ENCODE measurements around the gene SPAG17. TPM values are rescaled to one million over a fixed set of nuclear protein-coding genes. Genes with fewer than 3 reads are reported as not detected.

SPAG17 gene
- total and polyA plus RNA-seq, 5 experiments from 2014 or later = not detected

- no peak for DNase-seq
- peaks cover 4 to 22% (median 6%) of the 10 kb centered on the region in 5 donors for H3K27me3 Mint-ChIP-seq
- POLR2A ChIA-PET = no interaction called here
- no peak overlapping the region for H3K27ac Mint-ChIP-seq
- H3K4me3 Mint-ChIP-seq = no peak overlapping the region
- ATAC-seq = no peak
- H3K9me3 Mint-ChIP-seq = no peaks in the 10 kb centered on the region
- no peaks in the 10 kb centered on the region for H3K4me1 Mint-ChIP-seq
- H3K36me3 Mint-ChIP-seq = no peaks in the 10 kb centered on the region
These were observed 208.6 kb downstream of the SPAG17 start for GRCh38 chr1:117976381-117976780.

- Mint-ChIP-seq H3K4me1 (peaks cover 0 to 5% (median 2%) of the 10 kb centered on the region in 4 donors), H3K36me3 (no peaks in the 10 kb centered on the region), H3K27ac (no peak overlapping the region), H3K9me3 (no peaks in the 10 kb centered on the region), H3K4me3 (no peak overlapping the region), H3K27me3 (peaks cover 4 to 22% (median 6%) of the 10 kb centered on the region in 5 donors)
- DNase-seq = no peak
- no peak for ATAC-seq
- POLR2A ChIA-PET = no interaction called here
These were observed 213.3 kb downstream of the SPAG17 start for GRCh38 chr1:117971777-117972176.

- POLR2A ChIA-PET = no interaction called here
- Mint-ChIP-seq H3K36me3 (no peaks in the 10 kb centered on the region), H3K27ac (no peak overlapping the region), H3K4me1 (peaks cover 0 to 5% (median 2%) of the 10 kb centered on the region in 4 donors), H3K9me3 (no peaks in the 10 kb centered on the region), H3K4me3 (no peak overlapping the region), H3K27me3 (peaks cover 4 to 13% (median 6%) of the 10 kb centered on the region in 5 donors)
- DNase-seq = no peak
- ATAC-seq = no peak
These were observed 214.8 kb downstream of the SPAG17 start for GRCh38 chr1:117970252-117970651.

DNA sequence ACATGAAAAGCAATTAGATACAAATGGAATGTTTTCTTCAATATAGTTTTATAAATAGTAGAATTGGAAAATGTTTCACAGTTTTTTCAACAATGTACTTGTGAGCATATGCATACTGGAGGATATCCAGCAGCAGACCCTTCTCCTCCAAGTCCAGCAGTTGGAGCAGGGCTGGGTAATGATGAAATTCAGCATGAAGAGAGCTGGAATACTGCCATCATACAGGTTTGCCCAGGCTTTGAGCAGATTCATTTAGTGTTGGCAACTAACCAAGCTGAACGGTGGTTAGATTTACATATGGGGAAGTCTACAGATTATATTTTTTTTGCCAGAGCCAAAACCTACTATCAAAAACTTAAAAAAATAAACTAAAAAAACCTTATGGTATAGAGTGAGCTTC is 217.1 kb downstream of the SPAG17 start:
- DNase-seq (no peak), ATAC-seq (no peak)
- peaks cover 0 to 5% (median 2%) of the 10 kb centered on the region in 4 donors for H3K4me1 Mint-ChIP-seq
- no peaks in the 10 kb centered on the region for H3K36me3 Mint-ChIP-seq
- H3K4me3 Mint-ChIP-seq = no peak overlapping the region
- H3K27ac Mint-ChIP-seq = no peak overlapping the region
- peaks cover under 1 to 6% (median 2%) of the 10 kb centered on the region in 5 donors for H3K27me3 Mint-ChIP-seq
- POLR2A ChIA-PET = no interaction called here
- no peaks in the 10 kb centered on the region for H3K9me3 Mint-ChIP-seq

GRCh38 chr1:117967477-117967876 is 217.6 kb downstream of the SPAG17 start:
- POLR2A ChIA-PET = no interaction called here
- peaks cover 0 to 6% (median 2%) of the 10 kb centered on the region in 5 donors for H3K27me3 Mint-ChIP-seq
- H3K36me3 Mint-ChIP-seq = no peaks in the 10 kb centered on the region
- no peak for ATAC-seq
- DNase-seq = no peak
- no peak overlapping the region for H3K27ac Mint-ChIP-seq
- H3K4me3 Mint-ChIP-seq = no peak overlapping the region
- no peaks in the 10 kb centered on the region for H3K9me3 Mint-ChIP-seq
- H3K4me1 Mint-ChIP-seq = peaks cover 0 to 5% (median 2%) of the 10 kb centered on the region in 4 donors

GRCh38 chr1:117964290-117965038 is 220.6 kb downstream of the SPAG17 start:
- ATAC-seq = no peak
- Mint-ChIP-seq H3K27ac (peak overlapping the region in 2 of 10 donors; percentile 7 to 39), H3K36me3 (peaks cover 0 to 25% (median 14%) of the 10 kb centered on the region in 3 donors), H3K4me1 (peaks cover 0 to 5% (median 2%) of the 10 kb centered on the region in 4 donors), H3K9me3 (no peaks in the 10 kb centered on the region), H3K27me3 (no peaks in the 10 kb centered on the region), H3K4me3 (no peak overlapping the region)
- POLR2A ChIA-PET = no interaction called here
- DNase-seq = no peak

DNA sequence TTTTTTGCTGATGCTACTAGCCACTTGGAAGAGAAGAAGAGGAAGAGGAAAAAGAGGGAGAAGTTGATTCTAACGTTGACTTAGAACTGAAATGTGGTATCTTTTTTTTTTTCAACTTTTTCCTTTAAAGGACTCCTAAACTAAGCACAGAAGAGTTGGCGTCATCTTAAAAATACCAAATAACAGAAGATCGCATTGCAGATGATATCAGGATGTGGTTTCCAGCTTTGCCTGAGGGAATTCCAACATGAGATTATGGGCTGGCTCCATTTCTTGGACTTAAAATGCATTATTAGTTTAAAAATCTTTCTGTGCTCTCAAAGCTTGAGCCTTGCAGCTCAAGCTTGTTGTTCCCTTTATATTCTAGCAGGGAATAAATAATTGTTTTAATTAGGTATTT is 225.7 kb downstream of the SPAG17 start:
- Mint-ChIP-seq H3K36me3 (peaks cover 7 to 75% (median 48%) of the 10 kb centered on the region in 3 donors), H3K27me3 (no peaks in the 10 kb centered on the region), H3K4me3 (no peak overlapping the region), H3K4me1 (no peaks in the 10 kb centered on the region), H3K9me3 (no peaks in the 10 kb centered on the region), H3K27ac (no peak overlapping the region)
- DNase-seq (no peak), ATAC-seq (no peak)
- POLR2A ChIA-PET = interaction anchor here (0.7 kb wide), 1 partner anchor 29 kb away, joined by 3 read pairs; no protein-coding TSS in a partner anchor

GRCh38 chr1:117952386-117952785 is 232.6 kb downstream of the SPAG17 start:
- H3K4me3 Mint-ChIP-seq = no peak overlapping the region
- no peaks in the 10 kb centered on the region for H3K4me1 Mint-ChIP-seq
- H3K27ac Mint-ChIP-seq = no peak overlapping the region
- no peaks in the 10 kb centered on the region for H3K9me3 Mint-ChIP-seq
- DNase-seq (no peak), ATAC-seq (no peak)
- POLR2A ChIA-PET = no interaction called here
- no peaks in the 10 kb centered on the region for H3K27me3 Mint-ChIP-seq
- H3K36me3 Mint-ChIP-seq = peaks cover 13 to 98% (median 69%) of the 10 kb centered on the region in 3 donors

DNA sequence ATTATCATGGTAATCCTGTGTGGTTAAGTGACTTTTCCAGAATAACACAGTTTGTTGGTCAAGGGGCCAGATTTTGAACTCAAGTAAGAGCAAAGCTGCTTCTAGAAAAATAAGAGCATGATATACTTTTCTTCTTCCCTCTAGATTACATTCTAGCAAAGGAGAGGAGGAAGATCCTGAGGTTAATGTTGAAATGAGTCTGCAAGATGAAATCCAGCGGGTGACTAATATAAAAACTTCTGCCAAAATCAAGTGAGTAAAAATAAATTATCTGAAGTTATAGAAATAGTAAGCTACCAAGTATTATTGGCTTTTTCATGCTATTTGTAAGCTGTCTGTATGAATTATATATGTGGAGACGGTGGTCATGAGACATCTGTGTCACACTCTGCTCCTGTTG is 242.7 kb downstream of the SPAG17 start:
- Mint-ChIP-seq H3K36me3 (peaks cover 16 to 94% (median 44%) of the 10 kb centered on the region in 3 donors), H3K4me1 (peaks cover 0 to 11% (median 2%) of the 10 kb centered on the region in 4 donors), H3K9me3 (no peaks in the 10 kb centered on the region), H3K27ac (no peak overlapping the region), H3K27me3 (no peaks in the 10 kb centered on the region), H3K4me3 (no peak overlapping the region)
- ATAC-seq (no peak), DNase-seq (no peak)
- POLR2A ChIA-PET = no interaction called here

DNA sequence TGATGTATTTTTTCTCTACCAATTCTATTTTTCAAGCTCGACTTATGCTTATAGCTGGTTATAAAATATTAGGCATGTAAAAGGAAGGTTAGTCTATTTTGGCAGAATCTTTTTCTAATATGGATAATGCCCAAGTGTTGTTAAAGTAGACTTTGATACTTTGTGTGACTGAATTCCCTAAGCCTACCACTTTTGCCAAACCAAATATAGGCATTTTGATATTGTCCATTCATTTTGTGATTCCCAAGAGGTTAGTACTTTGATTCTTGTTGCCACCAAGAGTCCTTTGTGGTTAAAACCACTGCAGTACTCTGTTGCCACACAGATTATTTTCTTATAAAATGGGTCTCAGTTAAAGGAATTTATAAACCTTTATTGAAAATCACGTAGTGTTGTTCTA is 251.3 kb downstream of the SPAG17 start:
- Mint-ChIP-seq H3K9me3 (no peaks in the 10 kb centered on the region), H3K4me1 (peaks cover 28 to 42% (median 39%) of the 10 kb centered on the region in 4 donors), H3K4me3 (no peak overlapping the region), H3K27me3 (no peaks in the 10 kb centered on the region), H3K27ac (peak overlapping the region in 1 of 10 donors; percentile 24), H3K36me3 (peaks cover 0 to 49% (median 11%) of the 10 kb centered on the region in 3 donors)
- POLR2A ChIA-PET = no interaction called here
- ATAC-seq (no peak), DNase-seq (no peak)

GRCh38 chr1:117932576-117932975 is 252.5 kb downstream of the SPAG17 start:
- Mint-ChIP-seq H3K4me3 (peak overlapping the region in 6 of 10 donors; percentile 4 to 86 (median 27)), H3K4me1 (peaks cover 29 to 51% (median 47%) of the 10 kb centered on the region in 4 donors)
- POLR2A ChIA-PET = no interaction called here

DNA sequence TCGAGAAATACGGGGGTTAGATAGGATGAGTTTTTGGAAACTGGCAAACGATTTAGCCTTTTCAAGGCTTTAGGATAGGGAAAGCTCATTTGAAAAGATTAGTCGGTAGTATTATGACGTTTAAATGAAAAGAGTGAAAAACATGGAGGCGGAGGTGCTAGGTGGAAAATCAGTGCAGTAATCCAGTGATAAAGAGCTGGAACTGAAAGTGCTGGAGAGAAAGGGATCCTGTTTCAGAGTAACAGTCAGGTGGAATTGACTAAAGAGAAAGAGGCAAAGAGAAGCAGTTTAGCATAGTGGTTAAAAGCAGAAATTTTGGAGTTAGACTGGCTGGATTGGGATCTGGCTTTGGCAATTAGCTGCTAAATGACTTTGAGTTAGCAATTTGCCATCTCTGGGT is 254.5 kb downstream of the SPAG17 start:
- H3K27me3 Mint-ChIP-seq = no peaks in the 10 kb centered on the region
- POLR2A ChIA-PET = interaction anchor here (0.6 kb wide), 1 partner anchor 29 kb away, joined by 3 read pairs; no protein-coding TSS in a partner anchor
- no peaks in the 10 kb centered on the region for H3K9me3 Mint-ChIP-seq
- peaks cover 33 to 70% (median 64%) of the 10 kb centered on the region in 4 donors for H3K4me1 Mint-ChIP-seq
- H3K4me3 Mint-ChIP-seq = peak overlapping the region; percentile 86 to 97 (median 96)
- H3K27ac Mint-ChIP-seq = peak overlapping the region; percentile 85 to 100 (median 98)
- DNase-seq (no peak), ATAC-seq (no peak)
- H3K36me3 Mint-ChIP-seq = peaks cover 0 to 25% (median 6%) of the 10 kb centered on the region in 3 donors

More at GRCh38 chr1:117932576-117932975, 252.5 kb downstream of the SPAG17 start:
- DNase-seq (no peak), ATAC-seq (no peak)
- Mint-ChIP-seq H3K9me3 (no peaks in the 10 kb centered on the region), H3K27me3 (no peaks in the 10 kb centered on the region), H3K36me3 (peaks cover 0 to 37% (median 8%) of the 10 kb centered on the region in 3 donors), H3K27ac (peak overlapping the region in 1 of 10 donors; percentile 4)

DNA sequence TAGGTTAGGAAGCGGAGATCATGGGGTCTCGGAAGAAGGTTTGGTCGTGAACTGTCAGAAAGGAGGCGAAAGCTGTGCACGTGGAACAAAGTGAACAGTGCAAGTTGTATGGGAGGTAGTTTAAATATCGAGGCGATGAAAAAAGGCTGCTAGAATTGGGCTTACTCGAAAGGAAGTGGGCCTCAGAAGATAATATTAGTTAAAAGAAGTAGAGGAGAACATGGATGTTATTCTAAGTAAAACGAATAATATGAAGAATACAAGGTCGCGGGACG is 254.9 kb downstream of the SPAG17 start:
- peak overlapping the region; percentile 85 to 100 (median 98) for H3K27ac Mint-ChIP-seq
- ATAC-seq = peak; percentile 4 to 10
- no peak for DNase-seq
- peaks cover 33 to 70% (median 64%) of the 10 kb centered on the region in 4 donors for H3K4me1 Mint-ChIP-seq
- POLR2A ChIA-PET = no interaction called here
- H3K36me3 Mint-ChIP-seq = peaks cover 0 to 25% (median 6%) of the 10 kb centered on the region in 3 donors
- peak overlapping the region; percentile 86 to 97 (median 96) for H3K4me3 Mint-ChIP-seq
- no peaks in the 10 kb centered on the region for H3K9me3 Mint-ChIP-seq
- no peaks in the 10 kb centered on the region for H3K27me3 Mint-ChIP-seq

All from naive thymus-derived CD8-positive, alpha-beta T cell (primary cell).